HEK293T (cell line): Measurements from ENCODE around the gene GMPPA.

Source experiments
- ARNT ChIP-seq: fragments of 450-650 bp; IDR thresholded peaks from 2 replicates; pipeline ENCODE4 v1.6.1; 2017; ENCODE audit warnings: mild to moderate bottlenecking
- ELF4 ChIP-seq: fragments of 450-650 bp; IDR thresholded peaks from 2 replicates; pipeline ENCODE4 v1.6.1; 2017; ENCODE audit warnings: antibody characterized with exemption
- FOXA1 ChIP-seq: fragments of 450-650 bp; IDR thresholded peaks from 2 replicates; pipeline ENCODE4 v1.6.1; 2016; ENCODE audit warnings: mild to moderate bottlenecking
- FOXK2 ChIP-seq: fragments of 450-650 bp; IDR thresholded peaks from 2 replicates; pipeline ENCODE4 v1.6.1; 2016; ENCODE audit warnings: mild to moderate bottlenecking
- NFRKB ChIP-seq: fragments of 450-650 bp; IDR thresholded peaks from 2 replicates; pipeline ENCODE4 v1.6.1; 2016; ENCODE audit warnings: mild to moderate bottlenecking, moderate library complexity
- PKNOX1 ChIP-seq: fragments of 450-650 bp; IDR thresholded peaks from 2 replicates; pipeline ENCODE4 v1.6.1; 2016
- SP1 ChIP-seq: fragments of 450-650 bp; IDR thresholded peaks from 2 replicates; pipeline ENCODE4 v1.6.1; 2017

GRCh38 chr2:219458996-219459395 is 39.7 kb upstream of the GMPPA start:
- TF ChIP-seq FOXA1: no peak
- no peak for TF ChIP-seq SP1
- TF ChIP-seq PKNOX1: no peak
- no peak for TF ChIP-seq ARNT
- TF ChIP-seq NFRKB: no peak
- TF ChIP-seq ELF4: no peak
- no peak for TF ChIP-seq FOXK2
